ENCODE data around the gene ASXL1. TPM values are rescaled to one million over a fixed set of nuclear protein-coding genes. Genes with fewer than 3 reads are reported as not detected.

Gene ASXL1
- polyA plus RNA-seq, 1 of the 3 experiments (the other 2 are of a cell fraction) = 36.6 TPM

- Histone ChIP-seq H3K27me3 (ENCODE audit: insufficient read depth) (no peaks in the 10 kb centered on the region), H3K4me2 (no peak overlapping the region), H3K4me3 (ENCODE audit: low read depth in 2 of 2, low read length in 1 of 2) (no peak overlapping the region), H3K9me3 (no peaks in the 10 kb centered on the region), H3K36me3 (replicated peaks in 1 of 2; ENCODE audit: control insufficient read depth in 1 of 2, insufficient read depth in 2 of 2, low read length in 1 of 2) (no peaks in the 10 kb centered on the region), H4K20me1 (ENCODE audit: insufficient read depth) (peaks cover under 1% of the 10 kb centered on the region; the same call in 1 of the 2 replicates), H3K9ac (no peak overlapping the region), H3F3A (replicated peaks; ENCODE audit: insufficient read depth) (peaks cover 38% of the 10 kb centered on the region), H3K27ac (ENCODE audit: low read depth in 2 of 2, low read length in 1 of 2) (peak overlapping the region in 1 of 2 experiments; percentile 95; a peak in 1 of 4 replicates), H3K79me2 (ENCODE audit: insufficient read depth) (peaks cover 3% of the 10 kb centered on the region), H2AFZ (ENCODE audit: low read depth) (no peak overlapping the region), H3K9me2 (no peaks in the 10 kb centered on the region), H3K4me1 (ENCODE audit: control insufficient read depth in 1 of 2, insufficient read depth in 2 of 2, low read depth in 1 of 2, low read length in 1 of 2) (peaks cover 10 to 26% of the 10 kb centered on the region in 2 experiments; a peak in 3 of 4 replicates)
- CTCF ChIA-PET = no interaction called here
- POLR2A ChIA-PET = no interaction called here
- TF ChIP-seq FOXJ3 (CRISPR knock-in tag; IDR thresholded peaks at IDR 0.05) (no peak), FOXM1 (IDR thresholded peaks at IDR 0.05; ENCODE audit: low read depth) (no peak), RXRA (IDR thresholded peaks at IDR 0.05; ENCODE audit: borderline replicate concordance, low read depth) (no peak), GABPA (IDR thresholded peaks at IDR 0.05; ENCODE audit: low read depth) (no peak), SMC3 (IDR thresholded peaks at IDR 0.05; ENCODE audit: low read depth, low read length) (no peak), FOSL2 (IDR thresholded peaks at IDR 0.05; ENCODE audit: borderline replicate concordance, low read depth) (no peak), JUND (IDR thresholded peaks at IDR 0.05) (no peak), GATA2 (CRISPR knock-in tag; IDR thresholded peaks at IDR 0.05) (no peak), NFIC (IDR thresholded peaks at IDR 0.05; ENCODE audit: borderline replicate concordance) (no peak), CTCF (IDR thresholded peaks at IDR 0.05) (no peak), TEAD4 (IDR thresholded peaks at IDR 0.05; ENCODE audit: borderline replicate concordance, insufficient read depth) (no peak), IRF3 (IDR thresholded peaks at IDR 0.05; ENCODE audit: low read depth, low read length) (no peak), RFX5 (IDR thresholded peaks at IDR 0.05; ENCODE audit: low read length) (no peak), ELF1 (IDR thresholded peaks at IDR 0.05) (no peak)
- TF ChIP-seq, protein P1, sequence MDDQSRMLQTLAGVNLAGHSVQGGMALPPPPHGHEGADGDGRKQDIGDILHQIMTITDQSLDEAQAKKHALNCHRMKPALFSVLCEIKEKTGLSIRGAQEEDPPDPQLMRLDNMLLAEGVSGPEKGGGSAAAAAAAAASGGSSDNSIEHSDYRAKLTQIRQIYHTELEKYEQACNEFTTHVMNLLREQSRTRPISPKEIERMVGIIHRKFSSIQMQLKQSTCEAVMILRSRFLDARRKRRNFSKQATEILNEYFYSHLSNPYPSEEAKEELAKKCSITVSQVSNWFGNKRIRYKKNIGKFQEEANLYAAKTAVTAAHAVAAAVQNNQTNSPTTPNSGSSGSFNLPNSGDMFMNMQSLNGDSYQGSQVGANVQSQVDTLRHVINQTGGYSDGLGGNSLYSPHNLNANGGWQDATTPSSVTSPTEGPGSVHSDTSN (IDR thresholded peaks at IDR 0.05) = no peak
- TF ChIP-seq, protein P2, sequence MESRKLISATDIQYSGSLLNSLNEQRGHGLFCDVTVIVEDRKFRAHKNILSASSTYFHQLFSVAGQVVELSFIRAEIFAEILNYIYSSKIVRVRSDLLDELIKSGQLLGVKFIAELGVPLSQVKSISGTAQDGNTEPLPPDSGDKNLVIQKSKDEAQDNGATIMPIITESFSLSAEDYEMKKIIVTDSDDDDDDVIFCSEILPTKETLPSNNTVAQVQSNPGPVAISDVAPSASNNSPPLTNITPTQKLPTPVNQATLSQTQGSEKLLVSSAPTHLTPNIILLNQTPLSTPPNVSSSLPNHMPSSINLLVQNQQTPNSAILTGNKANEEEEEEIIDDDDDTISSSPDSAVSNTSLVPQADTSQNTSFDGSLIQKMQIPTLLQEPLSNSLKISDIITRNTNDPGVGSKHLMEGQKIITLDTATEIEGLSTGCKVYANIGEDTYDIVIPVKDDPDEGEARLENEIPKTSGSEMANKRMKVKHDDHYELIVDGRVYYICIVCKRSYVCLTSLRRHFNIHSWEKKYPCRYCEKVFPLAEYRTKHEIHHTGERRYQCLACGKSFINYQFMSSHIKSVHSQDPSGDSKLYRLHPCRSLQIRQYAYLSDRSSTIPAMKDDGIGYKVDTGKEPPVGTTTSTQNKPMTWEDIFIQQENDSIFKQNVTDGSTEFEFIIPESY (IDR thresholded peaks at IDR 0.05; ENCODE audit: borderline replicate concordance, low read depth) = no peak
- DNase-seq = no peak
- 88% methylated on average over 6 of the region's 6 CpGs for WGBS (ENCODE audit: low lambda C conversion rate)
Measured at GRCh38 chr20:32353848-32354496, 4.2 kb upstream of the ASXL1 start.
